ENCODE results near the gene U2AF2.

DNA sequence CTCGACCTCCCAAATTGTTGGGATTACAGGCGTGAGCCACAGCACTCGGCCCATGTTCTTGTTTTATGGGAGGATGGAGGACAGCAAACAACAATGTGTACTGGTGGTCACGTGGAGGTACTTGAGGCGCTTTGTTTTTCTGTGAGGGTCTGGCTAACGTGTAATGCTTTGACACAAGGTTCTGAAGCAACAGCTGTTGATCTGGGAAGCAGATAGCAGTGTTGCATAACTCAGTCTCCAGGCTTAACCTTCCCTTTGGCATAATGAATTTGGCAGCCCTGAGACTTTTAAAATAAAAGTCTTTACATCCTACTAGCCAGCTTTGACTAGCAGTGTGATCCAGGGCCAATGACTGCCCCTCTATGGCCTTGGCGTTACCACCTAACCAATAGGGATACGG, 21.0 kb upstream of the U2AF2 start:
- TF ChIP-seq, protein P1, sequence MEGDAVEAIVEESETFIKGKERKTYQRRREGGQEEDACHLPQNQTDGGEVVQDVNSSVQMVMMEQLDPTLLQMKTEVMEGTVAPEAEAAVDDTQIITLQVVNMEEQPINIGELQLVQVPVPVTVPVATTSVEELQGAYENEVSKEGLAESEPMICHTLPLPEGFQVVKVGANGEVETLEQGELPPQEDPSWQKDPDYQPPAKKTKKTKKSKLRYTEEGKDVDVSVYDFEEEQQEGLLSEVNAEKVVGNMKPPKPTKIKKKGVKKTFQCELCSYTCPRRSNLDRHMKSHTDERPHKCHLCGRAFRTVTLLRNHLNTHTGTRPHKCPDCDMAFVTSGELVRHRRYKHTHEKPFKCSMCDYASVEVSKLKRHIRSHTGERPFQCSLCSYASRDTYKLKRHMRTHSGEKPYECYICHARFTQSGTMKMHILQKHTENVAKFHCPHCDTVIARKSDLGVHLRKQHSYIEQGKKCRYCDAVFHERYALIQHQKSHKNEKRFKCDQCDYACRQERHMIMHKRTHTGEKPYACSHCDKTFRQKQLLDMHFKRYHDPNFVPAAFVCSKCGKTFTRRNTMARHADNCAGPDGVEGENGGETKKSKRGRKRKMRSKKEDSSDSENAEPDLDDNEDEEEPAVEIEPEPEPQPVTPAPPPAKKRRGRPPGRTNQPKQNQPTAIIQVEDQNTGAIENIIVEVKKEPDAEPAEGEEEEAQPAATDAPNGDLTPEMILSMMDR (tag by site-specific recombination; IDR thresholded peaks at IDR 0.05): no peak
- TF ChIP-seq BCL11A (tag by site-specific recombination; IDR thresholded peaks at IDR 0.05; ENCODE audit: low read depth) (no peak), TRIM28 (IDR thresholded peaks at IDR 0.05; ENCODE audit: borderline replicate concordance, low read length) (no peak), SCRT2 (tag by site-specific recombination; IDR thresholded peaks at IDR 0.05) (no peak), ZNF629 (tag by site-specific recombination; IDR thresholded peaks at IDR 0.05) (no peak), ZNF114 (tag by site-specific recombination; IDR thresholded peaks at IDR 0.05) (no peak), GLIS1 (tag by site-specific recombination; IDR thresholded peaks at IDR 0.05) (no peak), ZNF311 (tag by site-specific recombination; IDR thresholded peaks at IDR 0.05; ENCODE audit: borderline replicate concordance) (no peak)
- TF ChIP-seq, protein P2, sequence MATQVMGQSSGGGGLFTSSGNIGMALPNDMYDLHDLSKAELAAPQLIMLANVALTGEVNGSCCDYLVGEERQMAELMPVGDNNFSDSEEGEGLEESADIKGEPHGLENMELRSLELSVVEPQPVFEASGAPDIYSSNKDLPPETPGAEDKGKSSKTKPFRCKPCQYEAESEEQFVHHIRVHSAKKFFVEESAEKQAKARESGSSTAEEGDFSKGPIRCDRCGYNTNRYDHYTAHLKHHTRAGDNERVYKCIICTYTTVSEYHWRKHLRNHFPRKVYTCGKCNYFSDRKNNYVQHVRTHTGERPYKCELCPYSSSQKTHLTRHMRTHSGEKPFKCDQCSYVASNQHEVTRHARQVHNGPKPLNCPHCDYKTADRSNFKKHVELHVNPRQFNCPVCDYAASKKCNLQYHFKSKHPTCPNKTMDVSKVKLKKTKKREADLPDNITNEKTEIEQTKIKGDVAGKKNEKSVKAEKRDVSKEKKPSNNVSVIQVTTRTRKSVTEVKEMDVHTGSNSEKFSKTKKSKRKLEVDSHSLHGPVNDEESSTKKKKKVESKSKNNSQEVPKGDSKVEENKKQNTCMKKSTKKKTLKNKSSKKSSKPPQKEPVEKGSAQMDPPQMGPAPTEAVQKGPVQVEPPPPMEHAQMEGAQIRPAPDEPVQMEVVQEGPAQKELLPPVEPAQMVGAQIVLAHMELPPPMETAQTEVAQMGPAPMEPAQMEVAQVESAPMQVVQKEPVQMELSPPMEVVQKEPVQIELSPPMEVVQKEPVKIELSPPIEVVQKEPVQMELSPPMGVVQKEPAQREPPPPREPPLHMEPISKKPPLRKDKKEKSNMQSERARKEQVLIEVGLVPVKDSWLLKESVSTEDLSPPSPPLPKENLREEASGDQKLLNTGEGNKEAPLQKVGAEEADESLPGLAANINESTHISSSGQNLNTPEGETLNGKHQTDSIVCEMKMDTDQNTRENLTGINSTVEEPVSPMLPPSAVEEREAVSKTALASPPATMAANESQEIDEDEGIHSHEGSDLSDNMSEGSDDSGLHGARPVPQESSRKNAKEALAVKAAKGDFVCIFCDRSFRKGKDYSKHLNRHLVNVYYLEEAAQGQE (tag by site-specific recombination; IDR thresholded peaks at IDR 0.05): no peak
- TF ChIP-seq, protein P3, sequence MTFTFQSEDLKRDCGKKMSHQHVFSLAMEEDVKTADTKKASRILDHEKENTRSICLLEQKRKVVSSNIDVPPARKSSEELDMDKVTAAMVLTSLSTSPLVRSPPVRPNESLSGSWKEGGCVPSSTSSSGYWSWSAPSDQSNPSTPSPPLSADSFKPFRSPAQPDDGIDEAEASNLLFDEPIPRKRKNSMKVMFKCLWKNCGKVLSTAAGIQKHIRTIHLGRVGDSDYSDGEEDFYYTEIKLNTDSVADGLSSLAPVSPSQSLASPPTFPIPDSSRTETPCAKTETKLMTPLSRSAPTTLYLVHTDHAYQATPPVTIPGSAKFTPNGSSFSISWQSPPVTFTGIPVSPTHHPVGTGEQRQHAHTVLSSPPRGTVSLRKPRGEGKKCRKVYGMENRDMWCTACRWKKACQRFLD (tag by site-specific recombination; IDR thresholded peaks at IDR 0.05): no peak

Data from HEK293 (cell line).